HUES48 (cell line): ENCODE data around the gene VSX1.

Source experiments
- H3K27ac ChIP-seq: one replicate; pipeline ENCODE4 v1.7.0; 2013; ENCODE audit warnings: low read depth, low read length, inconsistent platforms
- H3K27me3 ChIP-seq: 2 replicates; pipeline ENCODE4 v1.6.1; 2013; ENCODE audit warnings: mild to moderate bottlenecking, low read length; ENCODE audit not compliant: control insufficient read depth, insufficient read depth
- H3K36me3 ChIP-seq: 2 replicates; pipeline ENCODE4 v1.6.1; 2013; ENCODE audit warnings: low read length; ENCODE audit not compliant: control insufficient read depth, insufficient read depth
- H3K4me1 ChIP-seq: 2 replicates; pipeline ENCODE4 v1.6.1; 2013; ENCODE audit warnings: mild to moderate bottlenecking, low read length; ENCODE audit not compliant: control insufficient read depth, insufficient read depth
- H3K4me3 ChIP-seq: 2 replicates; pipeline ENCODE4 v1.5.1; 2013; ENCODE audit warnings: mild to moderate bottlenecking, low read depth, low read length
- H3K9ac ChIP-seq: 2 replicates; pipeline ENCODE4 v1.6.1; 2013; ENCODE audit warnings: mild to moderate bottlenecking, low read depth, low read length, moderate library complexity
- H3K9me3 ChIP-seq: 2 replicates; pipeline ENCODE4 v1.6.1; 2013; ENCODE audit warnings: low read length; ENCODE audit not compliant: control insufficient read depth, insufficient read depth

The VSX1 gene

GRCh38 chr20:25050501-25051350 is 31.2 kb downstream of the VSX1 start:
- Histone ChIP-seq H3K36me3 (no peaks in the 10 kb centered on the region), H3K4me1 (peaks cover 8% of the 10 kb centered on the region), H3K27ac (no peak overlapping the region), H3K9ac (no peak overlapping the region), H3K9me3 (no peaks in the 10 kb centered on the region), H3K4me3 (no peak overlapping the region), H3K27me3 (peaks cover 19% of the 10 kb centered on the region)

- Histone ChIP-seq H3K4me1 (peaks cover 8% of the 10 kb centered on the region), H3K36me3 (no peaks in the 10 kb centered on the region), H3K9ac (no peak overlapping the region), H3K27ac (no peak overlapping the region), H3K4me3 (no peak overlapping the region), H3K9me3 (no peaks in the 10 kb centered on the region), H3K27me3 (peaks cover 12% of the 10 kb centered on the region)
These were observed 31.9 kb downstream of the VSX1 start for GRCh38 chr20:25050082-25050481.

GRCh38 chr20:25049261-25050060 is 32.5 kb downstream of the VSX1 start:
- Histone ChIP-seq H3K9me3 (no peaks in the 10 kb centered on the region), H3K9ac (no peak overlapping the region), H3K27me3 (peaks cover 11% of the 10 kb centered on the region; the same call in 1 of the 2 replicates), H3K36me3 (no peaks in the 10 kb centered on the region), H3K4me3 (no peak overlapping the region), H3K4me1 (peaks cover 8% of the 10 kb centered on the region), H3K27ac (no peak overlapping the region)

- Histone ChIP-seq H3K9ac (no peak overlapping the region), H3K36me3 (no peaks in the 10 kb centered on the region), H3K4me1 (peaks cover 8% of the 10 kb centered on the region), H3K27me3 (peaks cover 6% of the 10 kb centered on the region; the same call in 1 of the 2 replicates), H3K4me3 (no peak overlapping the region), H3K9me3 (no peaks in the 10 kb centered on the region), H3K27ac (no peak overlapping the region)
These were observed 33.4 kb downstream of the VSX1 start for GRCh38 chr20:25048519-25048952.

GRCh38 chr20:25047766-25048165 is 34.2 kb downstream of the VSX1 start:
- H3K36me3 ChIP-seq, result no peaks in the 10 kb centered on the region
- no peak overlapping the region for H3K27ac ChIP-seq
- no peak overlapping the region for H3K4me3 ChIP-seq
- H3K9ac ChIP-seq, result no peak overlapping the region
- H3K27me3 ChIP-seq, result peaks cover 6% of the 10 kb centered on the region; the same call in 1 of the 2 replicates
- peaks cover 8% of the 10 kb centered on the region for H3K4me1 ChIP-seq
- H3K9me3 ChIP-seq, result no peaks in the 10 kb centered on the region

- Histone ChIP-seq H3K4me3 (no peak overlapping the region), H3K9ac (no peak overlapping the region), H3K4me1 (peaks cover under 1% of the 10 kb centered on the region; the same call in 1 of the 2 replicates), H3K9me3 (no peaks in the 10 kb centered on the region), H3K27ac (no peak overlapping the region), H3K27me3 (peaks cover 6% of the 10 kb centered on the region; the same call in 1 of the 2 replicates), H3K36me3 (no peaks in the 10 kb centered on the region)
These were observed 34.9 kb downstream of the VSX1 start for GRCh38 chr20:25046736-25047666.

- Histone ChIP-seq H3K36me3 (no peaks in the 10 kb centered on the region), H3K9ac (no peak overlapping the region), H3K4me3 (no peak overlapping the region), H3K4me1 (no peaks in the 10 kb centered on the region), H3K27ac (no peak overlapping the region), H3K27me3 (peaks cover 6% of the 10 kb centered on the region; the same call in 1 of the 2 replicates), H3K9me3 (no peaks in the 10 kb centered on the region)
These were observed 35.7 kb downstream of the VSX1 start for GRCh38 chr20:25046181-25046641.

- H3K27me3 ChIP-seq, result peaks cover 6% of the 10 kb centered on the region; the same call in 1 of the 2 replicates
- no peak overlapping the region for H3K27ac ChIP-seq
- H3K9me3 ChIP-seq, result no peaks in the 10 kb centered on the region
These were observed 36.6 kb downstream of the VSX1 start for GRCh38 chr20:25045343-25045712.

GRCh38 chr20:25044660-25045342 is 37.1 kb downstream of the VSX1 start:
- Histone ChIP-seq H3K27me3 (peaks cover 3% of the 10 kb centered on the region; the same call in 1 of the 2 replicates), H3K9ac (no peak overlapping the region), H3K4me1 (no peaks in the 10 kb centered on the region), H3K27ac (no peak overlapping the region), H3K36me3 (no peaks in the 10 kb centered on the region), H3K9me3 (no peaks in the 10 kb centered on the region), H3K4me3 (no peak overlapping the region)

More at GRCh38 chr20:25045343-25045712, 36.6 kb downstream of the VSX1 start:
- Histone ChIP-seq H3K9ac (no peak overlapping the region), H3K36me3 (no peaks in the 10 kb centered on the region), H3K4me1 (no peaks in the 10 kb centered on the region), H3K4me3 (no peak overlapping the region)

- no peaks in the 10 kb centered on the region for H3K36me3 ChIP-seq
- no peaks in the 10 kb centered on the region for H3K9me3 ChIP-seq
- no peak overlapping the region for H3K4me3 ChIP-seq
- H3K9ac ChIP-seq, result no peak overlapping the region
- H3K27me3 ChIP-seq, result peaks cover 3% of the 10 kb centered on the region; the same call in 1 of the 2 replicates
- H3K4me1 ChIP-seq, result no peaks in the 10 kb centered on the region
- H3K27ac ChIP-seq, result no peak overlapping the region
These were observed 37.7 kb downstream of the VSX1 start for GRCh38 chr20:25044261-25044560.
